GM23338 (cell line): Measurements from ENCODE around the gene FRAT2. TPM values are rescaled to one million over a fixed set of nuclear protein-coding genes. Genes with fewer than 3 reads are reported as not detected.
A peak's percentile ranks its signal among the peaks of the same experiment; 100 is the strongest.

ENCODE experiments used
- ATAC-seq: fragments of 200-7000 bp; cut with Tn5 transposase; 3 replicates; pipeline ENCODE4 v1.9.1; 2020
- DNase-seq: peaks from one replicate; pipeline ENCODE4 v3.0.0-alpha.2; 2015; ENCODE audit warnings: low spot score
- H2AFZ ChIP-seq: fragments of 200-600 bp; sonication (generic); 2 replicates; pipeline ENCODE4 v1.8.0; 2016; ENCODE audit warnings: antibody characterized with exemption, mild to moderate bottlenecking, moderate library complexity
- H3F3A ChIP-seq: fragments of 200-600 bp; sonication (generic); replicated peaks from 2 replicates; pipeline ENCODE4 v1.8.0; 2017; ENCODE audit warnings: antibody characterized with exemption, mixed run types, low read depth
- H3K27ac ChIP-seq: fragments of 200-600 bp; sonication (generic); 2 replicates; pipeline ENCODE4 v1.6.1; 2016; ENCODE audit warnings: low read depth
- H3K27me3 ChIP-seq: fragments of 200-600 bp; sonication (generic); 2 replicates; pipeline ENCODE4 v1.8.0; 2016; ENCODE audit warnings: mild to moderate bottlenecking, mixed run types, moderate library complexity; ENCODE audit not compliant: insufficient read depth
- H3K36me3 ChIP-seq: fragments of 200-600 bp; sonication (generic); 2 replicates; pipeline ENCODE4 v1.8.0; 2016; ENCODE audit warnings: mild to moderate bottlenecking; ENCODE audit not compliant: insufficient read depth
- H3K4me1 ChIP-seq: fragments of 200-600 bp; sonication (generic); 2 replicates; pipeline ENCODE4 v1.8.0; 2016; ENCODE audit warnings: mild to moderate bottlenecking, moderate library complexity; ENCODE audit not compliant: insufficient read depth
- H3K4me2 ChIP-seq: fragments of 200-600 bp; sonication (generic); 2 replicates; pipeline ENCODE4 v1.7.1; 2017; ENCODE audit warnings: mixed run types
- H3K4me3 ChIP-seq: fragments of 200-600 bp; sonication (generic); 2 replicates; pipeline ENCODE4 v1.6.1; 2016; ENCODE audit warnings: mixed run types
- H3K79me2 ChIP-seq: fragments of 200-600 bp; sonication (generic); replicated peaks from 2 replicates; pipeline ENCODE4 v1.8.0; 2017; ENCODE audit warnings: mild to moderate bottlenecking; ENCODE audit not compliant: insufficient read depth
- H3K9me2 ChIP-seq: fragments of 200-600 bp; sonication (generic); 2 replicates; pipeline ENCODE4 v1.8.0; 2017; ENCODE audit not compliant: insufficient read depth
- H4K20me1 ChIP-seq: fragments of 200-600 bp; sonication (generic); replicated peaks from 2 replicates; pipeline ENCODE4 v1.8.0; 2017; ENCODE audit warnings: mild to moderate bottlenecking; ENCODE audit not compliant: insufficient read depth
- H3K27ac Mint-ChIP-seq: 2 replicates; pipeline ENCODE4 v1.8.0; 2020; ENCODE audit warnings: inconsistent platforms, mild to moderate bottlenecking, moderate library complexity, mixed read lengths
- H3K27me3 Mint-ChIP-seq: 3 replicates; pipeline ENCODE4 v1.8.0; 2022; ENCODE audit warnings: low read depth, mild to moderate bottlenecking, moderate library complexity, mixed read lengths, inconsistent platforms; ENCODE audit not compliant: insufficient read depth, poor library complexity
- H3K36me3 Mint-ChIP-seq: 3 replicates; pipeline ENCODE4 v1.8.0; 2021; ENCODE audit warnings: low read depth, mild to moderate bottlenecking, inconsistent platforms, moderate library complexity, mixed read lengths
- H3K4me1 Mint-ChIP-seq: 3 replicates; pipeline ENCODE4 v1.8.0; 2020; ENCODE audit warnings: mild to moderate bottlenecking, inconsistent platforms, mixed read lengths
- H3K4me3 Mint-ChIP-seq: 3 replicates; pipeline ENCODE4 v1.8.0; 2021; ENCODE audit warnings: moderate library complexity, mild to moderate bottlenecking, inconsistent platforms, mixed read lengths
- H3K9me3 Mint-ChIP-seq: 3 replicates; pipeline ENCODE4 v1.8.0; 2020; ENCODE audit warnings: moderate library complexity, mild to moderate bottlenecking, inconsistent platforms, mixed read lengths
- CREB1 ChIP-seq: fragments of 250-450 bp; sonication (Bioruptor Pico); IDR thresholded peaks from 2 replicates; pipeline ENCODE4 v1.5.0; 2020; ENCODE audit warnings: low read depth, mild to moderate bottlenecking, moderate library complexity
- JUNB ChIP-seq: IDR thresholded peaks from one replicate; pipeline ENCODE4 v1.6.1; 2016; ENCODE audit warnings: antibody characterized with exemption; ENCODE audit not compliant: unreplicated experiment
- NANOG ChIP-seq: IDR thresholded peaks from 2 replicates; pipeline ENCODE4 v1.6.1; 2016; ENCODE audit warnings: antibody characterized with exemption, borderline replicate concordance
- POLR2AphosphoS5 ChIP-seq: IDR thresholded peaks from 2 replicates; pipeline ENCODE4 v1.6.1; 2016; ENCODE audit warnings: antibody characterized with exemption, low read depth
- STAT1 ChIP-seq: IDR thresholded peaks from one replicate; pipeline ENCODE4 v1.6.1; 2016; ENCODE audit warnings: antibody characterized with exemption; ENCODE audit not compliant: unreplicated experiment
- ZNF114 ChIP-seq: fragments of 250-450 bp; sonication (Bioruptor Pico); IDR thresholded peaks from 2 replicates; pipeline ENCODE4 v1.5.0; 2020; ENCODE audit warnings: mild to moderate bottlenecking, moderate library complexity
- ZNF331 ChIP-seq: fragments of 250-450 bp; sonication (Bioruptor Pico); IDR thresholded peaks from 2 replicates; pipeline ENCODE4 v1.5.0; 2020; ENCODE audit warnings: low read depth, mild to moderate bottlenecking, moderate library complexity
- polyA plus RNA-seq: library from polyadenylated mRNA; unstranded; fragments of >200 nt; fragmentation: Nextera tagmentation; extraction: Ambion mirVana; gene quantifications from 2 replicates; pipeline ENCODE4 v1.2.1, GENCODE V29; 2016
- total RNA-seq: library from RNA; depleted of rRNA; stranded (reverse); fragments of >200 nt; shearing (Covaris generic); gene quantifications from 2 replicates; pipeline ENCODE4 v1.2.3, GENCODE V29; 2014
- TF ChIP-seq, protein P1 (sequence below): fragments of 250-450 bp; sonication (Bioruptor Pico); IDR thresholded peaks from 2 replicates; pipeline ENCODE4 v1.5.0; 2020; ENCODE audit warnings: mild to moderate bottlenecking, moderate library complexity
- TF ChIP-seq, protein P2 (sequence below): IDR thresholded peaks from one replicate; pipeline ENCODE4 v1.6.1; 2018; ENCODE audit warnings: antibody characterized with exemption; ENCODE audit not compliant: unreplicated experiment
- TF ChIP-seq, protein P3 (sequence below): IDR thresholded peaks from 2 replicates; pipeline ENCODE4 v1.6.1; 2016; ENCODE audit warnings: antibody characterized with exemption
- TF ChIP-seq, protein P4 (sequence below), 2 experiments: fragments of 200-600 bp in 1 of 2; sonication (generic) in 1 of 2; conservative IDR thresholded peaks; 2 replicates each; pipeline versions ENCODE4 v1.5.1 to v1.6.1; 2016 to 2017; ENCODE audit warnings: antibody characterized with exemption in 2 of 2, low read depth in 2 of 2, mild to moderate bottlenecking in 2 of 2, moderate library complexity in 1 of 2

Gene FRAT2
- total and polyA plus RNA-seq, 2 experiments from 2014 or later, result 24.5 to 109 TPM

- ATAC-seq (no peak), DNase-seq (no peak)
- H3K36me3 ChIP-seq, result no peaks in the 10 kb centered on the region
- Mint-ChIP-seq H3K4me3 (no peak overlapping the region), H3K4me1 (no peaks in the 10 kb centered on the region), H3K9me3 (no peaks in the 10 kb centered on the region), H3K27me3 (peaks cover 3% of the 10 kb centered on the region), H3K27ac (no peak overlapping the region), H3K36me3 (no peaks in the 10 kb centered on the region)
- H3K4me3 ChIP-seq, result no peak overlapping the region
- H2AFZ ChIP-seq, result peak overlapping the region; percentile 72
- no peaks in the 10 kb centered on the region for H4K20me1 ChIP-seq
- H3K27ac ChIP-seq, result no peak overlapping the region
- no peaks in the 10 kb centered on the region for H3K27me3 ChIP-seq
- no peaks in the 10 kb centered on the region for H3K9me2 ChIP-seq
- H3K4me2 ChIP-seq, result no peak overlapping the region
- no peaks in the 10 kb centered on the region for H3K79me2 ChIP-seq
- H3F3A ChIP-seq, result peaks cover 7% of the 10 kb centered on the region
- TF ChIP-seq ZNF331 (no peak), NANOG (no peak), STAT1 (no peak), ZNF114 (CRISPR knock-in tag) (no peak), POLR2AphosphoS5 (no peak), JUNB (no peak), CREB1 (no peak)
- TF ChIP-seq, protein P1, sequence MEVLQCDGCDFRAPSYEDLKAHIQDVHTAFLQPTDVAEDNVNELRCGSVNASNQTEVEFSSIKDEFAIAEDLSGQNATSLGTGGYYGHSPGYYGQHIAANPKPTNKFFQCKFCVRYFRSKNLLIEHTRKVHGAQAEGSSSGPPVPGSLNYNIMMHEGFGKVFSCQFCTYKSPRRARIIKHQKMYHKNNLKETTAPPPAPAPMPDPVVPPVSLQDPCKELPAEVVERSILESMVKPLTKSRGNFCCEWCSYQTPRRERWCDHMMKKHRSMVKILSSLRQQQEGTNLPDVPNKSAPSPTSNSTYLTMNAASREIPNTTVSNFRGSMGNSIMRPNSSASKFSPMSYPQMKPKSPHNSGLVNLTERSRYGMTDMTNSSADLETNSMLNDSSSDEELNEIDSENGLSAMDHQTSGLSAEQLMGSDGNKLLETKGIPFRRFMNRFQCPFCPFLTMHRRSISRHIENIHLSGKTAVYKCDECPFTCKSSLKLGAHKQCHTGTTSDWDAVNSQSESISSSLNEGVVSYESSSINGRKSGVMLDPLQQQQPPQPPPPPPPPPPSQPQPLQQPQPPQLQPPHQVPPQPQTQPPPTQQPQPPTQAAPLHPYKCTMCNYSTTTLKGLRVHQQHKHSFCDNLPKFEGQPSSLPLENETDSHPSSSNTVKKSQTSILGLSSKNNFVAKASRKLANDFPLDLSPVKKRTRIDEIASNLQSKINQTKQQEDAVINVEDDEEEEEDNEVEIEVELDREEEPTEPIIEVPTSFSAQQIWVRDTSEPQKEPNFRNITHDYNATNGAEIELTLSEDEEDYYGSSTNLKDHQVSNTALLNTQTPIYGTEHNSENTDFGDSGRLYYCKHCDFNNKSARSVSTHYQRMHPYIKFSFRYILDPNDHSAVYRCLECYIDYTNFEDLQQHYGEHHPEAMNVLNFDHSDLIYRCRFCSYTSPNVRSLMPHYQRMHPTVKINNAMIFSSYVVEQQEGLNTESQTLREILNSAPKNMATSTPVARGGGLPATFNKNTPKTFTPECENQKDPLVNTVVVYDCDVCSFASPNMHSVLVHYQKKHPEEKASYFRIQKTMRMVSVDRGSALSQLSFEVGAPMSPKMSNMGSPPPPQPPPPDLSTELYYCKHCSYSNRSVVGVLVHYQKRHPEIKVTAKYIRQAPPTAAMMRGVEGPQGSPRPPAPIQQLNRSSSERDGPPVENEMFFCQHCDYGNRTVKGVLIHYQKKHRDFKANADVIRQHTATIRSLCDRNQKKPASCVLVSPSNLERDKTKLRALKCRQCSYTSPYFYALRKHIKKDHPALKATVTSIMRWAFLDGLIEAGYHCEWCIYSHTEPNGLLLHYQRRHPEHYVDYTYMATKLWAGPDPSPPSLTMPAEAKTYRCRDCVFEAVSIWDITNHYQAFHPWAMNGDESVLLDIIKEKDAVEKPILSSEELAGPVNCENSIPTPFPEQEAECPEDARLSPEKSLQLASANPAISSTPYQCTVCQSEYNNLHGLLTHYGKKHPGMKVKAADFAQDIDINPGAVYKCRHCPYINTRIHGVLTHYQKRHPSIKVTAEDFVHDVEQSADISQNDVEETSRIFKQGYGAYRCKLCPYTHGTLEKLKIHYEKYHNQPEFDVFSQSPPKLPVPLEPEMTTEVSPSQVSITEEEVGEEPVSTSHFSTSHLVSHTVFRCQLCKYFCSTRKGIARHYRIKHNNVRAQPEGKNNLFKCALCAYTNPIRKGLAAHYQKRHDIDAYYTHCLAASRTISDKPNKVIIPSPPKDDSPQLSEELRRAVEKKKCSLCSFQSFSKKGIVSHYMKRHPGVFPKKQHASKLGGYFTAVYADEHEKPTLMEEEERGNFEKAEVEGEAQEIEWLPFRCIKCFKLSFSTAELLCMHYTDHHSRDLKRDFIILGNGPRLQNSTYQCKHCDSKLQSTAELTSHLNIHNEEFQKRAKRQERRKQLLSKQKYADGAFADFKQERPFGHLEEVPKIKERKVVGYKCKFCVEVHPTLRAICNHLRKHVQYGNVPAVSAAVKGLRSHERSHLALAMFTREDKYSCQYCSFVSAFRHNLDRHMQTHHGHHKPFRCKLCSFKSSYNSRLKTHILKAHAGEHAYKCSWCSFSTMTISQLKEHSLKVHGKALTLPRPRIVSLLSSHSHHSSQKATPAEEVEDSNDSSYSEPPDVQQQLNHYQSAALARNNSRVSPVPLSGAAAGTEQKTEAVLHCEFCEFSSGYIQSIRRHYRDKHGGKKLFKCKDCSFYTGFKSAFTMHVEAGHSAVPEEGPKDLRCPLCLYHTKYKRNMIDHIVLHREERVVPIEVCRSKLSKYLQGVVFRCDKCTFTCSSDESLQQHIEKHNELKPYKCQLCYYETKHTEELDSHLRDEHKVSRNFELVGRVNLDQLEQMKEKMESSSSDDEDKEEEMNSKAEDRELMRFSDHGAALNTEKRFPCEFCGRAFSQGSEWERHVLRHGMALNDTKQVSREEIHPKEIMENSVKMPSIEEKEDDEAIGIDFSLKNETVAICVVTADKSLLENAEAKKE (CRISPR knock-in tag), result no peak
- TF ChIP-seq, protein P2, sequence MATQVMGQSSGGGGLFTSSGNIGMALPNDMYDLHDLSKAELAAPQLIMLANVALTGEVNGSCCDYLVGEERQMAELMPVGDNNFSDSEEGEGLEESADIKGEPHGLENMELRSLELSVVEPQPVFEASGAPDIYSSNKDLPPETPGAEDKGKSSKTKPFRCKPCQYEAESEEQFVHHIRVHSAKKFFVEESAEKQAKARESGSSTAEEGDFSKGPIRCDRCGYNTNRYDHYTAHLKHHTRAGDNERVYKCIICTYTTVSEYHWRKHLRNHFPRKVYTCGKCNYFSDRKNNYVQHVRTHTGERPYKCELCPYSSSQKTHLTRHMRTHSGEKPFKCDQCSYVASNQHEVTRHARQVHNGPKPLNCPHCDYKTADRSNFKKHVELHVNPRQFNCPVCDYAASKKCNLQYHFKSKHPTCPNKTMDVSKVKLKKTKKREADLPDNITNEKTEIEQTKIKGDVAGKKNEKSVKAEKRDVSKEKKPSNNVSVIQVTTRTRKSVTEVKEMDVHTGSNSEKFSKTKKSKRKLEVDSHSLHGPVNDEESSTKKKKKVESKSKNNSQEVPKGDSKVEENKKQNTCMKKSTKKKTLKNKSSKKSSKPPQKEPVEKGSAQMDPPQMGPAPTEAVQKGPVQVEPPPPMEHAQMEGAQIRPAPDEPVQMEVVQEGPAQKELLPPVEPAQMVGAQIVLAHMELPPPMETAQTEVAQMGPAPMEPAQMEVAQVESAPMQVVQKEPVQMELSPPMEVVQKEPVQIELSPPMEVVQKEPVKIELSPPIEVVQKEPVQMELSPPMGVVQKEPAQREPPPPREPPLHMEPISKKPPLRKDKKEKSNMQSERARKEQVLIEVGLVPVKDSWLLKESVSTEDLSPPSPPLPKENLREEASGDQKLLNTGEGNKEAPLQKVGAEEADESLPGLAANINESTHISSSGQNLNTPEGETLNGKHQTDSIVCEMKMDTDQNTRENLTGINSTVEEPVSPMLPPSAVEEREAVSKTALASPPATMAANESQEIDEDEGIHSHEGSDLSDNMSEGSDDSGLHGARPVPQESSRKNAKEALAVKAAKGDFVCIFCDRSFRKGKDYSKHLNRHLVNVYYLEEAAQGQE, result no peak
- TF ChIP-seq, protein P3, sequence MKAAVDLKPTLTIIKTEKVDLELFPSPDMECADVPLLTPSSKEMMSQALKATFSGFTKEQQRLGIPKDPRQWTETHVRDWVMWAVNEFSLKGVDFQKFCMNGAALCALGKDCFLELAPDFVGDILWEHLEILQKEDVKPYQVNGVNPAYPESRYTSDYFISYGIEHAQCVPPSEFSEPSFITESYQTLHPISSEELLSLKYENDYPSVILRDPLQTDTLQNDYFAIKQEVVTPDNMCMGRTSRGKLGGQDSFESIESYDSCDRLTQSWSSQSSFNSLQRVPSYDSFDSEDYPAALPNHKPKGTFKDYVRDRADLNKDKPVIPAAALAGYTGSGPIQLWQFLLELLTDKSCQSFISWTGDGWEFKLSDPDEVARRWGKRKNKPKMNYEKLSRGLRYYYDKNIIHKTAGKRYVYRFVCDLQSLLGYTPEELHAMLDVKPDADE, result no peak
- TF ChIP-seq, protein P4, sequence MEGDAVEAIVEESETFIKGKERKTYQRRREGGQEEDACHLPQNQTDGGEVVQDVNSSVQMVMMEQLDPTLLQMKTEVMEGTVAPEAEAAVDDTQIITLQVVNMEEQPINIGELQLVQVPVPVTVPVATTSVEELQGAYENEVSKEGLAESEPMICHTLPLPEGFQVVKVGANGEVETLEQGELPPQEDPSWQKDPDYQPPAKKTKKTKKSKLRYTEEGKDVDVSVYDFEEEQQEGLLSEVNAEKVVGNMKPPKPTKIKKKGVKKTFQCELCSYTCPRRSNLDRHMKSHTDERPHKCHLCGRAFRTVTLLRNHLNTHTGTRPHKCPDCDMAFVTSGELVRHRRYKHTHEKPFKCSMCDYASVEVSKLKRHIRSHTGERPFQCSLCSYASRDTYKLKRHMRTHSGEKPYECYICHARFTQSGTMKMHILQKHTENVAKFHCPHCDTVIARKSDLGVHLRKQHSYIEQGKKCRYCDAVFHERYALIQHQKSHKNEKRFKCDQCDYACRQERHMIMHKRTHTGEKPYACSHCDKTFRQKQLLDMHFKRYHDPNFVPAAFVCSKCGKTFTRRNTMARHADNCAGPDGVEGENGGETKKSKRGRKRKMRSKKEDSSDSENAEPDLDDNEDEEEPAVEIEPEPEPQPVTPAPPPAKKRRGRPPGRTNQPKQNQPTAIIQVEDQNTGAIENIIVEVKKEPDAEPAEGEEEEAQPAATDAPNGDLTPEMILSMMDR (conservative IDR thresholded peaks at IDR 0.05; ENCODE audit: low read depth in 2 of 2), result no peak
- H3K4me1 ChIP-seq, result no peaks in the 10 kb centered on the region
Measured at GRCh38 chr10:97298223-97298571, 36.3 kb downstream of the FRAT2 start.
